Endodermal cell (in vitro differentiated cells): Measurements from ENCODE around the gene PPP2R3A. TPM values are rescaled to one million over a fixed set of nuclear protein-coding genes. Genes with fewer than 3 reads are reported as not detected.

Experiments
- DNase-seq: peaks from one replicate; pipeline ENCODE4 v3.0.0-alpha.2; 2017
- H3K27ac ChIP-seq: 2 replicates; pipeline ENCODE4 v1.5.1; 2013; ENCODE audit warnings: mild to moderate bottlenecking, low read depth, low read length, moderate library complexity
- H3K27me3 ChIP-seq: 2 replicates; pipeline ENCODE4 v1.6.1; 2013; ENCODE audit warnings: mild to moderate bottlenecking, low read length, moderate library complexity; ENCODE audit not compliant: insufficient read depth, control insufficient read depth, poor library complexity, severe bottlenecking
- H3K36me3 ChIP-seq: 2 replicates; pipeline ENCODE4 v1.7.0; 2013; ENCODE audit warnings: mild to moderate bottlenecking, low read length, moderate library complexity; ENCODE audit not compliant: control insufficient read depth, insufficient read depth
- H3K4me1 ChIP-seq: one replicate; pipeline ENCODE4 v1.7.0; 2013; ENCODE audit warnings: low read length; ENCODE audit not compliant: control insufficient read depth, insufficient read depth
- H3K4me3 ChIP-seq: 2 replicates; pipeline ENCODE4 v1.5.1; 2013; ENCODE audit warnings: mild to moderate bottlenecking, low read length, moderate library complexity
- H3K9ac ChIP-seq: 2 replicates; pipeline ENCODE4 v1.6.1; 2013; ENCODE audit warnings: mild to moderate bottlenecking, low read length, moderate library complexity; ENCODE audit not compliant: poor library complexity, severe bottlenecking; ENCODE audit errors: extremely low read depth
- H3K9me3 ChIP-seq: 2 replicates; pipeline ENCODE4 v1.6.1; 2013; ENCODE audit warnings: mild to moderate bottlenecking, low read length, moderate library complexity; ENCODE audit not compliant: control insufficient read depth
- H3K27ac Mint-ChIP-seq: 2 replicates; pipeline ENCODE4 v1.8.0; 2020; ENCODE audit warnings: mixed read lengths
- H3K27me3 Mint-ChIP-seq: 2 replicates; pipeline ENCODE4 v1.8.0; 2021; ENCODE audit warnings: mild to moderate bottlenecking, mixed read lengths; ENCODE audit not compliant: insufficient read depth
- H3K36me3 Mint-ChIP-seq: 2 replicates; pipeline ENCODE4 v1.8.0; 2020; ENCODE audit warnings: low read depth, mixed read lengths
- H3K4me1 Mint-ChIP-seq: 2 replicates; pipeline ENCODE4 v1.8.0; 2020; ENCODE audit warnings: mixed read lengths
- H3K4me3 Mint-ChIP-seq: 2 replicates; pipeline ENCODE4 v1.8.0; 2020; ENCODE audit warnings: mild to moderate bottlenecking, moderate library complexity, mixed read lengths
- H3K9me3 Mint-ChIP-seq: 2 replicates; pipeline ENCODE4 v1.8.0; 2020; ENCODE audit warnings: mild to moderate bottlenecking, mixed read lengths
- WGBS, 2 experiments: methylation state at CpG; one replicate each; pipeline versions ENCODE4 v1.1.5 to v1.1.7; 2013; ENCODE audit warnings: missing lambda C conversion rate in 2 of 2, mixed read lengths in 1 of 2; ENCODE audit not compliant: insufficient coverage in 1 of 2, insufficient read length in 1 of 2; 5-methylcytosine and 5-hydroxymethylcytosine counted together
- total RNA-seq, 2 donors: library from RNA; stranded (reverse); fragmentation: NEBNext Ultra II Directional in 1 of 2; extraction: Animal tissue kit (Norgen Biotek cat#: 25700) in 1 of 2; gene quantifications; 2 replicates in 1 of 2; 3 replicates in 1 of 2; pipeline ENCODE4 v1.2.1, GENCODE V29; 2021
- TF ChIP-seq, protein P1 (sequence below): fragments of 200-600 bp; sonication (generic); conservative IDR thresholded peaks from 2 replicates; pipeline ENCODE4 v1.5.0; 2021; ENCODE audit warnings: antibody characterized with exemption, mild to moderate bottlenecking

PPP2R3A gene
- total RNA-seq, 2 donors from 2014 or later, result 12.5 to 16.5 TPM

DNA sequence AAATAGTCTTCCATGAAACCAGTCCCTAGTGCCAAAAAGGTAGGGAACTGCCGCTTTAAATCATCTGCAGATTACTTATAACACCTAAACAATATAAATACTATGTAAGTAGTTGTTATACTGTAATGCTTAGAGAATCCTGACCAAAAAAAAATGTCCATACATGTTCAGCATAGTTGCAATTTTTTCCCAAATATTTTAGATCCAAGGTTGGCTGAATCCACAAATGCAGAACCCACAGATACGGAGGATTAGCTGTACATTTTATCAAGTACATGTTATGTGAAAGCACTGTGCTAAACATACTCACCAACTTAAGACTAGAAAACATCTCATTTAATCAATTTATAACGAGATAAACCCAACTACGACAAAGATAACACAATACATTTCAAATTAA, 221.3 kb downstream of the PPP2R3A start:
- peaks cover 36% of the 10 kb centered on the region for H3K4me1 Mint-ChIP-seq
- H3K36me3 ChIP-seq, result peaks cover 8% of the 10 kb centered on the region
- peaks cover 13% of the 10 kb centered on the region for H3K36me3 Mint-ChIP-seq
- 93 to 95% methylated on average over 2 to 3 of the region's 4 CpGs for WGBS, 2 experiments
- TF ChIP-seq, protein P1, sequence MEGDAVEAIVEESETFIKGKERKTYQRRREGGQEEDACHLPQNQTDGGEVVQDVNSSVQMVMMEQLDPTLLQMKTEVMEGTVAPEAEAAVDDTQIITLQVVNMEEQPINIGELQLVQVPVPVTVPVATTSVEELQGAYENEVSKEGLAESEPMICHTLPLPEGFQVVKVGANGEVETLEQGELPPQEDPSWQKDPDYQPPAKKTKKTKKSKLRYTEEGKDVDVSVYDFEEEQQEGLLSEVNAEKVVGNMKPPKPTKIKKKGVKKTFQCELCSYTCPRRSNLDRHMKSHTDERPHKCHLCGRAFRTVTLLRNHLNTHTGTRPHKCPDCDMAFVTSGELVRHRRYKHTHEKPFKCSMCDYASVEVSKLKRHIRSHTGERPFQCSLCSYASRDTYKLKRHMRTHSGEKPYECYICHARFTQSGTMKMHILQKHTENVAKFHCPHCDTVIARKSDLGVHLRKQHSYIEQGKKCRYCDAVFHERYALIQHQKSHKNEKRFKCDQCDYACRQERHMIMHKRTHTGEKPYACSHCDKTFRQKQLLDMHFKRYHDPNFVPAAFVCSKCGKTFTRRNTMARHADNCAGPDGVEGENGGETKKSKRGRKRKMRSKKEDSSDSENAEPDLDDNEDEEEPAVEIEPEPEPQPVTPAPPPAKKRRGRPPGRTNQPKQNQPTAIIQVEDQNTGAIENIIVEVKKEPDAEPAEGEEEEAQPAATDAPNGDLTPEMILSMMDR, result no peak
- H3K27ac ChIP-seq, result no peak overlapping the region
- DNase-seq, result no peak
- H3K27ac Mint-ChIP-seq, result no peak overlapping the region
- no peak overlapping the region for H3K9ac ChIP-seq
- no peak overlapping the region for H3K4me3 ChIP-seq
- H3K27me3 Mint-ChIP-seq, result no peaks in the 10 kb centered on the region
- no peak overlapping the region for H3K4me3 Mint-ChIP-seq
- H3K27me3 ChIP-seq, result no peaks in the 10 kb centered on the region
- no peaks in the 10 kb centered on the region for H3K9me3 Mint-ChIP-seq
- peaks cover 8% of the 10 kb centered on the region for H3K4me1 ChIP-seq
- H3K9me3 ChIP-seq, result no peaks in the 10 kb centered on the region

DNA sequence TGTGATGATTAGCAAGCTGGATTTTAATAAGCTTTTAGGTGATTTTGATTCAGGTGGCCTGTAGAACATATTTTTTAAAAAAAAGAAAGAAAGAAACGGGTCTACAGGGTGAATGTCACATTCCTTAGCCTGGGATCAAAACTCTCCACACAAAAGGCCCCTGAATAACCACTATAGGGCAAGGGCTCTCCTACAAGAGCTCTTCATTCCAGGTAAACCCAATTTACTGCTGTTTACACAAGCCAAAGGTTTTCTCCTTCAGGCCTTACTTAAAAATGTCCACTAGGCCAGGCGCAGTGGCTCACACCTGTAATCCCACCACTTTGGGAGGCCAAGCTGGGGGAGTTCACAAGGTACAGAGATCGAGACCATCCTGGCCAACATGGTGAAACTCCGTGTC, 222.3 kb downstream of the PPP2R3A start:
- Histone ChIP-seq H3K9me3 (no peaks in the 10 kb centered on the region), H3K4me1 (peaks cover 8% of the 10 kb centered on the region), H3K9ac (no peak overlapping the region), H3K27me3 (no peaks in the 10 kb centered on the region), H3K27ac (no peak overlapping the region), H3K4me3 (no peak overlapping the region), H3K36me3 (peaks cover 8% of the 10 kb centered on the region)
- WGBS, 2 experiments, result 81 to 97% methylated on average over 3 to 4 of the region's 4 CpGs
- Mint-ChIP-seq H3K4me1 (peaks cover 37% of the 10 kb centered on the region), H3K27me3 (no peaks in the 10 kb centered on the region), H3K36me3 (peaks cover 14% of the 10 kb centered on the region), H3K9me3 (no peaks in the 10 kb centered on the region), H3K27ac (no peak overlapping the region), H3K4me3 (no peak overlapping the region)
- DNase-seq, result no peak
- TF ChIP-seq, protein P1, result no peak

DNA sequence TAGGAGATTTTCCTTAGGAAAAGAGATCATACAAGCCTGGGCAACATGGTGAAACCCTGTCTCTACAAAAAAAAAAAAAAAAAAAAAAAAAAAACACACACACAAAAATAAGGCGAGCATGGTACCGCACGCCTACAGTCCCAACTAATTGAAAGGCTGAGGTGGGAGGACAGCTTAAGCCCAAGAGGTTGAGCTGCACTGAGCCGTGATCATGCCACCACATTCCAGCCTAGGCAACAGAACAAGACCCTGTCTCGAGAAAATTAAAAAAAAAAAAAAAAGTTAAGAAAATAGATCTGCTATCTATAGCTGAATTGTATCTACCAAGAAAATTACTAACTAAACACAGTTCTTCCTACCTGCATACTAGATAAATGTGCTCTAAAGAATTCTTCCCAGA, 223.5 kb downstream of the PPP2R3A start:
- peaks cover 8% of the 10 kb centered on the region for H3K4me1 ChIP-seq
- no peak overlapping the region for H3K27ac Mint-ChIP-seq
- WGBS, 2 experiments, result 91% methylated on average over 4 of the region's 5 CpGs; no CpG with 5 or more reads in 1 of the 2 experiments
- no peak overlapping the region for H3K27ac ChIP-seq
- no peaks in the 10 kb centered on the region for H3K27me3 Mint-ChIP-seq
- peaks cover 8% of the 10 kb centered on the region for H3K36me3 ChIP-seq
- no peak overlapping the region for H3K9ac ChIP-seq
- peaks cover 47% of the 10 kb centered on the region for H3K4me1 Mint-ChIP-seq
- TF ChIP-seq, protein P1, result no peak
- no peaks in the 10 kb centered on the region for H3K9me3 ChIP-seq
- peaks cover 12% of the 10 kb centered on the region for H3K36me3 Mint-ChIP-seq
- H3K4me3 ChIP-seq, result no peak overlapping the region
- H3K27me3 ChIP-seq, result no peaks in the 10 kb centered on the region
- H3K4me3 Mint-ChIP-seq, result no peak overlapping the region
- DNase-seq, result no peak
- H3K9me3 Mint-ChIP-seq, result no peaks in the 10 kb centered on the region
